HG03025 (cell line): ENCODE data around the gene FBXO17.
"Not testable (repeated sequence)": the region's sequence is repeated elsewhere in the genome, so short reads cannot be mapped to it uniquely, and the experiment has no call there.

ENCODE experiments used
- ATAC-seq: cut with Tn5 transposase; IDR thresholded peaks from one replicate; pipeline ENCODE4 v1.9.1; 2021; ENCODE audit warnings: mild to moderate bottlenecking, moderate library complexity; ENCODE audit not compliant: unreplicated experiment, low FRiP score

Gene FBXO17, protein sequence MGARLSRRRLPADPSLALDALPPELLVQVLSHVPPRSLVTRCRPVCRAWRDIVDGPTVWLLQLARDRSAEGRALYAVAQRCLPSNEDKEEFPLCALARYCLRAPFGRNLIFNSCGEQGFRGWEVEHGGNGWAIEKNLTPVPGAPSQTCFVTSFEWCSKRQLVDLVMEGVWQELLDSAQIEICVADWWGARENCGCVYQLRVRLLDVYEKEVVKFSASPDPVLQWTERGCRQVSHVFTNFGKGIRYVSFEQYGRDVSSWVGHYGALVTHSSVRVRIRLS

DNA sequence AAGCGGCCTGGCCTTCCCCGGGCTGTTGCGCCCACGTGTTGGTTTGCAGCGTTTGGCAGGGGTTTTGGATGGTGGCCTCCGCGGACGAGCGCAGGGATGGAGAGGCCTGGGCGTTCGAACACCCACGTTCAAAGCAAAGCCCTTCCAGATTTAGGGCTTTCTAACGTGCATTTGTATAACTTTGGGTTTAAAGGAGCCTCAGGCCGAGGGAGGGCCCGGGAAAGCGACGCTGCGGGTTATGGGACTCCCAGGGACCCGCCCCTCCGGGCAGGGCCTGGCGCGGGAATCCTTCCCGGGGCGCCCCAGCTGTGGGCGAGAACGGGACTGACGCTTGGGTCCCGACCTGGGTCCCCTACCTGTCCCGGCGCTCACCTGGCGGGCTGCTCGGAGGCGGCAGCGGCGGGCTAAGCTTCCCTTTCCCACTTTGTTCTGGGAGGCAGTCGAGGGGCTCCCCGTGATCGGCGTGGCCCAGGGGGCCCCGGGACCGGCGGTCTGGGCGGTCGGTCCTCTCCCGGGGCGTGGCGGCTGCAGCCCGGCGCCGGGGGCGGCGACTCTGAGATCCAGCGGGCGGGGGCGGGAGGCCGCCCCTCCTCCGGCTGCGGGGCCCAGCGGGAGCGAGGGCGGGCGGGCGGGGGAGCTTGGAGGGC, at the start of gene FBXO17:
Gene FBXO17 (minus strand): TSS at position 529 of the 647 bp plus-strand sequence. CDS start 25,423 bp downstream, outside the sequence.
- ATAC-seq, result no peak

DNA sequence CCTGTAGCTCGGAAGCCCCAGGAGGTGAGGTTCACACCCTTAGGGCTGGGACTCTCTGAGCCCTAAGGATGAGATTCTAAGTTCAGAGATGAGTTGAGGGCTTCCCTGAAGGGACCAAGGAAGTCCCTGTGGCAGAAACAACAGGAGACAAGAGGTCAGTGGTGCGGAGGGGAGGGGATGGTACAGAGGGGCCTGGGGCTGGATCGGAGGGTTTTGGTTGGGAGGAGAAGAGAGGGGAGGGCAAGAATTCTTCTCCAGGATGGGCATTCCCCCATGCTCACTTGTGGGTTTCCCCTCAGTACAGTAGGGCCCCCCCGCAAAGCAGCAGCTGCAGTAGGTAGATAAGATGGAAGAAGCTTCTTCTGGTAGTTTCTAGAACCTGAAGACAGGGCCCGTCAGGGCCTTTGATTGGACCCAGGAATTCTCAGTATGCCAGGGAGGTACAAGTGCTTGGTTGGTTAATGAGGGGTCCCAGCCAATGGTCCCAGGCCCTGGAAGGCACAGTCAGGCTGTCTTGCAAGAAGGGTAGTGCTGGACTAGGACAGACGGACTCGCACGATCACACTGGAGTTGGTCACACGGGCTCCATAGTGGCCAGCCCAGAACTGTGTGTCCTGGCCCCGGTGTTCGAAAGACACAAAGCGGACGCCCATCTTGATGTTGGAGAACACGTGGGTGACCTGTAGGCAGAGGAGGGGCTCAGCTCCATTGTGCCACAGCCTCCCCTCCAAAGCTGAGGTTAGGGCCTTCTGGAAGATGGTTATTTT, 49.5 kb upstream of the FBXO17 start:
- ATAC-seq, result no peak

DNA sequence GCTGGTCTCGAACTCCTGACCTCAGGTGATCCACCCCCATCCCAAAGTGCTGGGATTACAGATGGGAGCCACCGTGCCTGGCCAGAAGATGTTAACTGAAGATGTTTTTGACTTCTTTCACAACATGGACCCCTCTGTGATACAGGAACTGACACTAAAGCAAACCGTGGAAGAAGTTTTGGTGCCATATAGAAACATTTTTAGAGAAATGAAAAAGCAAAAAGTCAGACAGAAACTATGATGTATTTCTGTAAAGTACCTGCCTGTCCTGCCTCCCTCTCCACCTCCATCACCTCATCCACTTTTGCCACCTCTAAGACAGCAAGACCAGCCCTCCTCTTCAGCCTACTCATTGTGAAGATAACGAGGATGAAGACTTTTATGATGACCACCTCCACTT, 45.5 kb upstream of the FBXO17 start:
- no peak for ATAC-seq

DNA sequence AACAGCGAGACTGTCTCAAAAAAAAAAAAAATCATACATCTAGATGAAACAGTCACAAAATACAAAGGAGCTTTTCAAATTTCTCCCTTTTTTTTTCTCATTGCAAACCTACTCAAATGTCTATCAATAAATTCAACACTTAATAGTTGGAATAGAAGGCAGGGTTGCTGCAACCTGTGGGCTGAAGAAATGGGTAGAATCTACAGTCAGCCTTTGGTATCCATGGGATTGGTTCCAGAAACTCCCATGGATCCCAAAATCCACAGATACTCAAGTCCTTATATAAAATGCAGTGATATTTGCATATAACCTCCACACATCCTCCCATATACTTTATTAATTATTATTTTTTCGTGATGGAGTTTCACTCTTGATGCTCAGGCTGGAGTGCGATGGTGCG, 42.1 kb upstream of the FBXO17 start:
- no peak for ATAC-seq

DNA sequence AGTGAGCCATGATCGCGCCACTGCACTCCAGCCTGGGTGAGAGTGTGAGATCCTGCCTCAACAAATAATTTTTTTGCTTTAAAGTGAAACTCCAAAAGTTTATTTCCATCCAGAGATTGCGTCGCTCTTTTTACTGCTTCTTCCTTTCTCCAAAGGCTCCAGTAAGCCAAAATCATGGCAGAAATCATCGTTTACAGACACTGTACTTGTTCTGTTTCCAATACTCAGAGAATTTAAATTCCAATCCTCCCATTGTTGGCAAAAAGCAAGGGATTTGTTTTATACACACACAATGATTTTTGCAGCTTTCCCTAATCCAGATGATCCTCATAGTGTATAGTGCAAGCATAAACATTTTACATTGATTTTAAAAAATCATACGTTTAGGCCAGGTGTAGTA, 41.5 kb upstream of the FBXO17 start:
- ATAC-seq, result no peak

DNA sequence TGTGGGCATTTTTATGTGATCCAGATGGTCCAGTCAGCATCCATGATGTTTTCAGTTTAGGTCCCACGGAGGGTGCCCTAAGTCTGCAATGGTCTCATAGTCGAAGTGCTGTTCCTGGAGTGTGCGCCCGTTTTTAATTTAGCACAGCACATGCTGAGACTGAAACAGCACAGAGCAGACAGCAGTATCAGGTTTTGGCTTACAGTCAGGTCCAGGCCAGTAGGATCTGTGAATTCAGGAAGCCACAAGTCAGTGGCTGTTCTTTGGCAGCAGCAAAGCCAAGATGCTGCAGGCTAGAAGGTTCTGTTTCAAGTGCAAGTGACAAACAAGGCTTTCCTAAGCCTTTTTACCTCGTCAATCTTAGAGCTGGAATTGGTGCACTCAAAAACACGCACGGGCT, 38.5 kb upstream of the FBXO17 start:
- ATAC-seq, result no peak

DNA sequence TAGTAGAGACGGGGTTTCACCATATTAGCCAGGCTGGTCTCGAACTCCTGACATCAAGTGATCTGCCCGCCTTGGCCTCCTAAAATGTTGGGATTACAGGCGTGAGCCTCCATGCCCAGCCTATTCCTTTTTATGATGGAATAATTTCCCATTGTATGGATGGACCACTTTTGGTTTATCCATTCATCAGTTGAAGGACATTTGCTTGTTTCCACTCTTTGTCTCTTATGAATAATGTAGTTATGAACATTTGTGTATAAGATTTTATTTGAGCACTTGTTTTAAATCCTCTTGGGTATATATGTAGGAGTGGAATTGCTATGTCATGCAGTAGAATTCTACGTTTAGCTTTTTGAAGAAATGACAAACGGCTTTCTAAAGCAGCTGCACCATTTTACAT, 33.5 kb upstream of the FBXO17 start:
- ATAC-seq, result no peak

DNA sequence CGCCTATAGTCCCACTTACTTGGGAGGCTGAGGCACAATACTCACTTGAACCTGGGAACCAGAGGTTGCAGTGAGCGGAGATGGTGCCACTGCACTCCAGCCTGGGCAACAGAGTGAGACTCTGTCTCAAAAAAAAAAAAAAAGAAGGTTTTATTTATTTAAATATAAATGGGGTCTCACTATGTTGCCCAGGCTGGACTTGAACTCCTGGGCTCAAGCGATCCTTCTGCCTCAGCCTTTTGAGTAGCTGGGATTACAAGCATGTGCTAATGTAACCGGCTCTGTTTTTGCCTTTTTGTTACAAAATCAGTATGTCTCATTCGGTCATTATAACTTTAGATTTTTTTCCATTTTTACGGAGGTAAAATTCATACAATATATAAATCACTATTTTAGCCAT, 32.6 kb upstream of the FBXO17 start:
- ATAC-seq, result no peak

DNA sequence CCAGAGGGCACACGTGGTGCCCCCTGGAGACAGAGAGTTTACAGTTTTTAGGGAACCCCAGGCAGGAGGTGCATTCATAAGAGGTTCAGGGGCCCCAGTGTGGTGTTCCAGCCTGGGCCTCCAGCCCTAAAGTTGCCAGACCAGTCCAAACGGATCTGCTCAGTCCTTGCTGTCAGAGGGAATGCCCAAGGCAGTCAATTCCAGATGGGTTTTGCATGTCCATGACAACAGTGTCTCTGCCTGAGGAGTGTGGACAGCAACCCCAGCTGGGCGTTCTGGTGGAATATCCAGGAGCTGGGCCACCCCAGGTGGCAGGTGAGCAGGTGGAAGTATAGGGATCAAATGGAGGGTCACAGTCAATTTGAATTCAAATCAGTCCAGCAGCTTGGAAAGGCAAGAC, 31.6 kb upstream of the FBXO17 start:
- ATAC-seq, result no peak

DNA sequence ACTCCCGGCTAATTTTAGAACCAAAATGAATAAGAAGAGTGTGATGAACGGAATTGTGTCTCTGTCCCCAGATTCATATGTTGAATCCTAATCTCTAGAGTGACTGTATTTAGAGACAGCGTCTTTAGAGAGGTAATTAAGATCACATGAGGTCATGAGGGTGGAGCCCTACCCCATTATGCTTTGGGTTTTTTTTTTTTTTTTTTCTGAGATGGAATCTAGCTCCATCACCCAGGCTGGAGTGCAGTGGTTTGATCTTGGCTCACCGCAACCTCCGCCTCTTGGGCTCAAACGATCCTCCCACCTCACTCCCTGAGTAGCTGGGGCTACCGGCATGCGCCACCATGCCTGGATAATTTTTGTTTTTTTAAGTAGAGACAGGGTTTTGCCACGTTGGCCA, 28.9 kb upstream of the FBXO17 start:
- no peak for ATAC-seq

DNA sequence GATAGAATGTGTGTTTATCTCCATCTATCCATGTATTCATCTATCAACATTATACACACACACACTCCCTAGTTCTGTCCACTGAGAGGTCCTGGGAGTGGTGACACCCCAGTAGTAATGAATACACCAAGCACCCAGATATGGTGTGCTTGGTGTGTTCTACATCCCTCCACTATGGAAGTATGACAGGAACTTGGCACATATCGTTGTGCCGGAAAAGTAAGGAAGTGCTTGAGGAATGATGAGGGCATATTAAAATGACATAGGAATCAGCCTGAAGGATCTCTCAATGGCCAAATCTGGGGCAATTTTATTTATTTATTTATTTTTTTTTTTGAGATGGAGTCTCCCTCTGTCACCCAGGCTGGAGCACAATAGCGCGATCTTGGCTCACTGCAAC, 28.3 kb upstream of the FBXO17 start:
- ATAC-seq, result no peak

DNA sequence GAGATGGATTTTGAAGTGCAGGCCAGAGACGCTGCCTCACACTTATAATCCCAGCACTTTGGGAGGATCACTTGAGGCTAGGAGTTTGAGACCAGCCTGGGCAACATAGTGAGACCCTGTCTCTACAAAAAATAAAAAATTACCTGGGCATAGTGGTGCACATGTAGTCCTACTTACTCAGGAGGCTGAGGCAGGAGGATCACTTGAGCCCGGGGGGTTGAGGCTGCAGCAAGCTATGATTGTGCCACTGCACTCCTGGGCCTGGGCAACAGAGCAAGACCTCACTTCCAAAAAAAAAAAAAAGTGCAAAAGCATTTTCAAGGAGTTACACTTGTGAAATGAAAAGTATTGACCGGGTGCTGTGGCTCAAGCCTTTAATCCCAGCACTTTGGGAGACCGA, 27.6 kb upstream of the FBXO17 start:
- ATAC-seq, result no peak

DNA sequence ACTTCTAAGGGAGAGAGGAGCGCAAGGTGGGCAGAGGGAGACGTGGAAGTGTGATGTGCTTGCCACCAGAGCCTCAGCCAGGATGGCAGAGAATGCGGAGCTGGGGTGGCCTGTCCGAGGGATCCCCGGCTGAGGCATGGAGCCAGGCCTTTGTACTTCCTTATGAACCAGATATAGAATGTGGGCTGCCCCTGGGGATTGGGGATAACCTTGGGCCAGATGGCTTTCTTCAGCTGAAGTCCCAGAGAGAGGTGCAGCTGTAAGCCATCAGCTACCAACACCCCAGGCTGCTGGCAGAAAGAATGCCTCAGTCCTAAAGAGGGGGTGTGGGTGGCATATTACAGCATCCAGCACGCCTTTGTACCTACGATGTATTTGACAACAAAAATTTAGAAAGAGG, 25.5 kb upstream of the FBXO17 start:
- ATAC-seq, result no peak

DNA sequence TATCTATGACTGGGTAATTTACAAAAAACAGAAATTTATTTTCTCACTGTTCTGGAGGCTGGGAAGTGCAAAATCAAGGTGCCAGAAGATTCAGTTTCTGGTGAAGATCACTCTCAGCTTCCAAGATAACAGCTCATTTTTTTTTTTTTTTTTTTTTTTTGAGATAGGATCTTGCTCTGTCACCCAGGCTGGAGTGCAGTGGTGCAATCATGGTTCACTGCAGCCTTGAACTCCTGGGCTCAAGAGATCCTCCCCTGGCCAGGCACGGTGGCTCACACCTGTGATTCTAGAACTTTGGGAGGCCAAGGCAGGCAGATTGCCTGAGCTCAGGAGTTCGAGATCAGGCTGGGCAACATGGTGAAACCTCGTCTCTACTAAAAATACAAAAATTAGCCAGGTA, 22.0 kb upstream of the FBXO17 start:
- ATAC-seq, result not testable (repeated sequence)

DNA sequence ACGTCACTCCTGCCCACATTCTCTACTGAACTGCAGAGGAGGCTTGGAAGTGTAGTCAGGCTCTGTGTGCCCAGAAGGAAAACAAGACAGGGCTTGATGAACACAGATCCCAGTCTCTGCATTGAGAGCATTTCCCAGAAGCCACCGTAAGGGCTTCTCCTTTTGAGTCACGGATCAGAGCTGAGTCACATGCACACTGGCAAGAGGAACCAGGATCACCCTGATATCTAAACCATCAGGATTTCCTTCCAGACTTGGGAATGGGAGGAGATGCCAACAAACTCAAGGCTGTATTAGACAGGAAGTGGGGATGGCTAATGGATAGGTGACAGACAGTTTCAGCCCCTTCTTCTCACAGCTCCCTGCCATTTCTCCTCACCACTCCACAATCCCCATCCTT, 17.7 kb upstream of the FBXO17 start:
- no peak for ATAC-seq

DNA sequence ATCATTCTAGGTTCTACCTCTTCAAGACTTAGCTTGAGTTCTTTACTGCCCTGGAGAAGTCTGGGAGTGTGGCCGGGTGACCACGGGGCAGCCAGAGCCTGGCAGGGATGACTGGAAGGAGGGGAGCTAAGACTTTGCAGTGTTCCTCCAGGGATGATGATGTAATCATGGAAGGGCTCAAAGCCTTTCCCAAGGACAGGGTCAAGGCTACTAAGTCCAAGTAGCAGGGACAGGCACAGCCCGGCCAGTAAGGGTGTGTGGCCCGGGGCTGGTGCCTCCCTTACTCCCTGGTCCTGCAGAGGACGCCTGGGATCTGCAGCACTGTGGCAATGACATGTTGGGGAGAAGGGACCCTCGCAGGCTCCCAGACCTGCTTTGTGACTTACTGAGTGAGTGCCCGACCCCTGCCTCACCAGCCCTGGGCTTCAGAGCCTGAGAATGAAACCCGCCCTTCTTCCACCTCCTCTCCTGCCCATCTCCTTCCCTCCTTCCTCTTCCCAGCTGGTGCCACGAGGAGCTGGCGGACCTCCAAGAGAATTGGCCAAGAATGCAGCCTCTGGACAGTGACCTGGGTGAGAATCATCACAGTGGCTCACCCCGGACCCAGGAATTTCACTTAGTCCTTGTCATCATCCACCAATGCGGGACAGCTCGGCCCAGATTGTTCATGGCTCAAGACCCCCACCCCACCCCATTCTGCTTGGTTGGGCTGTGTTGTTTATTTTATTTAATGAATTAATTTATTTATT, 15.6 kb upstream of the FBXO17 start:
- ATAC-seq, result no peak

DNA sequence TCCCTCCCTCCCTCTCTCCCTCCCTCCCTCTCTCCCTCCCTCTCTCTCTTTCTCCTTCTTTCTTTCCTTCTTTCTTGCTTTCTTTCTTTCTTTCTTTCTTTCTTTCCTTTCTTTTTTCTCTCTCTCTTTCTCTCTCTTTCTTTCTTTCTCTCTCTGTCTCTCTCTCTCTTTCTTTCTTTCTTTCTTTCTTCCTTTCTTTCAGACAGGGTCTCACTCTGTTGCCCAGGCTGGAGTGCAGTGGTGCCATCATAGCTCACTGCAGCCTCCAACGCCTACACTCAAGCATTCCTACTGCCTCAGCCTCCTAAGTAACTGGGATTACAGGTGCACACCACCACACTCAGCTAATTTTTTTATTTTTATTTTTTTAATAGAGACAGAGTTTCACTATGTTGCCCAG, 14.1 kb upstream of the FBXO17 start:
- ATAC-seq, result not testable (repeated sequence)

DNA sequence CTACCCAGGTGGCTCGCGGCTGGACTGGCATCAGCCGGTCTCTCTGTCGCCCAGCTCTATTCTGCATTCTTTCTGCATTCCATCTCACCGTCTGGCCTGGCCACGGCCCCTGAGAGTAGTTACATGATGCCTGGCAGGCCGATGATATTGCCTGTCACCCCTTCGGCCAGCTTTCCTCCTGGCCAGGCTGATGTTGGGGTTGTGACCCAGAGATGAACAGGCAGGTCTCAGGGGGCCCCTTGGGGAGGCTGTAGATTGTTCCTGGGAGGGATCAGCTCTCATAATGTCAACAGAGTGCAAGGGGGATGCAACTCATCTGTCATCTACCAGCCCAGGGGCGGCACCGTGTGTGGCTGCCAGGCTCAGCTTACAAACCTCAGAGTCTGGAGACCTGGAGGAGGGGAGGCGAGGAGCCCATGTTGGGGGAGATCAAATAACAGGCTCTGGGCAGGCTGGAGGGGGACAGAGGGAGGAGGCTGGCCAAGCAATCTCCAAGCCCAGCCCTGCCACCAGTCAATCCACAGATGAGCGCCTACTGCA, 13.6 kb upstream of the FBXO17 start:
- ATAC-seq, result no peak

DNA sequence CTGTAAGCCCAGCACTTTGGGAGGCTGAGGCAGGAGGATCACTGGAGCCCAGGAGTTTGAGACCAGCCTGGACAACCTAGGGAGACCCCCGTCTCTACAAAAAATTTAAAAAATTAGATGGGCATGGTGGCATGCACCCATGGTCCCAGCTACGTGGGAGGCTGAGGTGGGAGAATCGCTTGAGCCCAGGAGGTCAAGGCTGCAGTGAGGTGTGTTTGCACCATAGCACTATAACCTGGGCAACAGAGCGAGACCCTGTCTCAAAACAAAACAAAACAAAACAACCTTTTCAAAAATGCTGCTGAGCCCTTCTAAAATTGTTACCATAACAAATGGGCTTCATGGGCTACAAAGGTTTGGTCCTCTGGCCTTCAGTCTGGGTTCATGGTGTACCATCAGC, 13.1 kb upstream of the FBXO17 start:
- not testable (repeated sequence) for ATAC-seq

DNA sequence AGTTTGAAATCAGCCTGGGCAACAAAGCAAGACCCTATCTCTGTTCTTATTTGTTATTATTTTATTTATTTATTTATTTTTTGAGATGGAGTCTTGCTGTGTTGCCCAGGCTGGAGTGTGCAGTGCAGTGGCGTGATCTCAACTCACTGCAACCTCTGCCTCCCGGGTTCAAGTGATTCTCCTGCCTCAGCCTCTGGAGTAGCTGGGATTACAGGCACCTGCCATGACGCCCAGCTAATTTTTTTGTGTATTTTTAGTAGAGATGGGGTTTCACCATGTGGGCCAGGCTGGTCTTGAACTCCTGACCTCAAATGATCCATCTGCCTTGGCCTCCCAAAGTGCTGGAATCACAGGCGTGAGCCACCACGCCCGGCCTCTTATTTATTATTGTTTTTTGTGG, 12.2 kb upstream of the FBXO17 start:
- not testable (repeated sequence) for ATAC-seq

DNA sequence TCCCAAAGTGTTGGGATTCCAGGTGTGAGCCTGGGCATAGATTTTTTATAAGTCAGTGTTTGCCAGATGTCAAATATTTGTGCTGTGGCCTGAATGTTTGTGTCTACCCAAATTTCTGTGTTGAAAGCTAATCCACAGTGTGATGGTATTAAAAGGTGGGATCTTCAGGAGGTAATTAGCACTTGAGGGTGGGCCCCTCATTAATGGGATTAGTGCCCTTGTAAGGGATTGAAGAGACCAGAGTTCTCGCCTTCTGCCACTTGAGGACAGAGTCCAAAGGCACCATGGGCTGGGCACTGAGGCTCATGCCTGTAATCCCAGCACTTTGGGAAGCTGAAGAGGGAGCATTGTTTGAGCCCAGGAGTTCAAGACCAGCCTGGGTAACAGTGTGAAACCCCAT, 9.7 kb upstream of the FBXO17 start:
- no peak for ATAC-seq
